ENCODE data around the gene SETBP1.

The SETBP1 gene

DNA sequence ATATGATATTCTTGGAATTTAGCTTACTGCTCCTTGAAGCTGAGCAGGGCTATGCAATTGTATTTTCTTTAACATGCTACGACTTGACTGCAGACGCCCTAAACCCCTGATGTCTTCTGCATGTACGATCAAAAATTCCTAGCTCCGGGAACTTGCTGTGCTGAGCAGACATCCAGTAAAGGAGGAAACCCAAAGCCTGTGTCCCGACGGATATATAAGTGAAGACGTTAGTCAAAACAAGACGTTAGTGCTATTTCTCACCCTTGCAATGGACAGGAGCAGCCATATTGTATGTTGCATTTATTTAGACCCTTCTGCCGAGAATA is 51.5 kb downstream of the SETBP1 start:
- no peak for DNase-seq (ENCODE audit: low spot score)
- in situ Hi-C loops (cut with MboI; ENCODE audit: low sequenced_read_pairs, unreplicated experiment): no loop called here
- TF ChIP-seq, protein P1, sequence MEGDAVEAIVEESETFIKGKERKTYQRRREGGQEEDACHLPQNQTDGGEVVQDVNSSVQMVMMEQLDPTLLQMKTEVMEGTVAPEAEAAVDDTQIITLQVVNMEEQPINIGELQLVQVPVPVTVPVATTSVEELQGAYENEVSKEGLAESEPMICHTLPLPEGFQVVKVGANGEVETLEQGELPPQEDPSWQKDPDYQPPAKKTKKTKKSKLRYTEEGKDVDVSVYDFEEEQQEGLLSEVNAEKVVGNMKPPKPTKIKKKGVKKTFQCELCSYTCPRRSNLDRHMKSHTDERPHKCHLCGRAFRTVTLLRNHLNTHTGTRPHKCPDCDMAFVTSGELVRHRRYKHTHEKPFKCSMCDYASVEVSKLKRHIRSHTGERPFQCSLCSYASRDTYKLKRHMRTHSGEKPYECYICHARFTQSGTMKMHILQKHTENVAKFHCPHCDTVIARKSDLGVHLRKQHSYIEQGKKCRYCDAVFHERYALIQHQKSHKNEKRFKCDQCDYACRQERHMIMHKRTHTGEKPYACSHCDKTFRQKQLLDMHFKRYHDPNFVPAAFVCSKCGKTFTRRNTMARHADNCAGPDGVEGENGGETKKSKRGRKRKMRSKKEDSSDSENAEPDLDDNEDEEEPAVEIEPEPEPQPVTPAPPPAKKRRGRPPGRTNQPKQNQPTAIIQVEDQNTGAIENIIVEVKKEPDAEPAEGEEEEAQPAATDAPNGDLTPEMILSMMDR (IDR thresholded peaks at IDR 0.05; ENCODE audit: borderline replicate concordance, control extremely low read depth, extremely low read depth, insufficient read depth, missing control alignments): no peak

DNA sequence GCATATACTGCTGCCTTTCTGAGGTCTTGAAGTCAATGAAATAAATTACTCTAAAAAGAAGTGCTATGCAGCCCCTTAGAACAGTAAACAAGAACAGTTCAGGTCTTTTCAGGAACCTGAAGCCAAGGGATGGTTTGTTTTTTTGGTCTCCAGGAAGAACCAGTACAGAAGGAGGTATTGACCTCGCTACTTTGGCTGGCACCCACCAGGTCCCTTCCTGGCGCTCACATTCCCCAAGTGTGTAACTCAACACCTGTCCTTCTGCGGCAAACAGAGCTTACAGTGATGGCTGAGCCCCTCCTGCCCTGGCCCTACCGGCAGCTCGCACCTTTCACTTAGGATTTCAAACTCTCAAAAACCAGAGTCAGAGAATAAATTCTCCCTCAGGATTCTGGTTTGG is 51.9 kb downstream of the SETBP1 start:
- DNase-seq (ENCODE audit: low spot score): no peak
- in situ Hi-C loops (cut with MboI; ENCODE audit: low sequenced_read_pairs, unreplicated experiment): no loop called here
- TF ChIP-seq, protein P1 (IDR thresholded peaks at IDR 0.05; ENCODE audit: borderline replicate concordance, control extremely low read depth, extremely low read depth, insufficient read depth, missing control alignments): no peak

DNA sequence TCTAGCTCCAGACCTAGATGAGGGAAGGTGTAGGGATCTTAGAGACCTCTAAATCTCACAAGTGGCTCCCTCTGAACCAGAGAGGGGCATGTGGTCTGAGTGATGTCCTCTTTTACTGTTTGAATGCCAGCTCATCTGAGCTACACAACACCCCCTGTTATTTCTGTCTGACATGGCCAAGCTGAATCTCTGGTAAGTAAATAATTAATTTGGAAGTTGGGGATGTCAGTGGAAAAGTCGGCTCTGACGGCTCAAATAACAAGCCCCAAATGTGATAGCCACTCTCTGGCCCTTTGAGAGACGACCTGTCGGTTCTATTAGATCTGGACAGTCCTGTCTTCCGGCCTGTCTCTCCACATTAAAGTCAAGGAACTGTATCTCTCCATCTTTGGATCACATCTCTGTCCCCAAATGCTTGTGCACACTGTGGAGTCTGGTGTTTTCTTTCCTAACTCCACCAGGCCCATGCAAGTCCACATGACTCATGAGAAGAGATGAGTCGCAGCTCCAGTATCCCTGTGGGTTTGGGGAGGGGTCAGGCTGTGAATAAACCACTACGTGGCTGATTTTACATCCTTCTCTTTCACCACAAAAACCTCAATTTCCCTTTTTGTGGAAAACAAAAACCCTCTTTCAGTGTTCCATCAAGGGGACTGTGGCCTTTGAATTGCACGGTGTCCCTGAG is 52.5 kb downstream of the SETBP1 start:
- TF ChIP-seq, protein P1 (IDR thresholded peaks at IDR 0.05; ENCODE audit: borderline replicate concordance, control extremely low read depth, extremely low read depth, insufficient read depth, missing control alignments): no peak
- in situ Hi-C loops (cut with MboI; ENCODE audit: low sequenced_read_pairs, unreplicated experiment): no loop called here
- no peak for DNase-seq (ENCODE audit: low spot score)

DNA sequence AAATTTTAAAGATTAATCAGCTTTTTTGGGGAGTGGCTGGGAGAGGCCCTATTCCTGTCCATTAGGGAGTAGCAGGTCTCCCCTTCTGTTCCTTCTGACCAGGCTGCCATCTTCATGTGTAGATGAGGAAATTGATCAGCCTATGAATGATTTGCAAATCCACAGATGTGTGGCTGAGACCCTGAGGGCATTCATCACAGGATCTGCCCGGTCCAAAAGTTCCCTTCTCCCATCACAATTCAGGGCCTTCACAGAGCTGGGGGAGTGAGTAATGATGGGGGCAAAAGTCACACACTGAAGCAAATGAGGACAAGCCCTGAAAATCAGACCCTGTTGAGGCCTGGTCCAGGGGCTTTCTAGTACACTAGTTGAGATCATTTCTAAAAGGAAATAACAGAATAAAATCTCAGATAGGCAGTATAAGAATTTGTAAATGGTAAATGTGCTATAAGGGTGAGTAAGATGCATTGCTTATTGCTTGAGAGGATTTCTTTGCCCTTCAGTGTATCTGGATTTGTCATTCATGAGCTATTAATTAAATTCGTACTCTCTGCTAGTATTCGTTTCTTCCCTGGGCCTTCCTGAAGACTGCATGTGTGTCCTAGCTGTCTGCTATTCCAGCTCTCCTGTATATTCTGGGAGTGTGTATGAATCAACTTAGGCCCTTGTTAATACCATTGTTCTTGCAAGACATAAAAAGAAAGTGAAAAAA is 53.2 kb downstream of the SETBP1 start:
- TF ChIP-seq, protein P1 (IDR thresholded peaks at IDR 0.05; ENCODE audit: borderline replicate concordance, control extremely low read depth, extremely low read depth, insufficient read depth, missing control alignments): no peak
- in situ Hi-C loops (cut with MboI; ENCODE audit: low sequenced_read_pairs, unreplicated experiment): no loop called here
- DNase-seq (ENCODE audit: low spot score): no peak

DNA sequence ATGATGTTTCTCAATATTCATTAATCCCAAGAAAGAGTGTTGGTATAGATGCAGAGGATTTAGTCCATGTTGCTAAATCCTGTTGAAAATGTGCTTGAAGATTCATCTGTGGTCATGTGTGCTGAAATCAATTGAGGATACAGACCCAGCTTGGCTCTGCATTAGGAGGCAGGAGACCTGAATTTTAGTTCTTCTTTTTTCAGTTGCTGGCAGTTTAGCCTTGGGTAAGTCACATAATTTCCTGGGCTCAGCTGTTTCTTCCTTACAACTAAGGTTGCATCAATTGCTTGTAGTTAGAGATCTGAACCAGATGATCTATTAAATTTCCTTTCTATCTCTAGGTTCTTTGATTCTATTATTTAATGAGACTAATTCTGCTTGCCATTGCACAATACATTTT is 54.4 kb downstream of the SETBP1 start:
- in situ Hi-C loops (cut with MboI; ENCODE audit: low sequenced_read_pairs, unreplicated experiment): no loop called here
- no peak for DNase-seq (ENCODE audit: low spot score)
- TF ChIP-seq, protein P1 (IDR thresholded peaks at IDR 0.05; ENCODE audit: borderline replicate concordance, control extremely low read depth, extremely low read depth, insufficient read depth, missing control alignments): no peak

DNA sequence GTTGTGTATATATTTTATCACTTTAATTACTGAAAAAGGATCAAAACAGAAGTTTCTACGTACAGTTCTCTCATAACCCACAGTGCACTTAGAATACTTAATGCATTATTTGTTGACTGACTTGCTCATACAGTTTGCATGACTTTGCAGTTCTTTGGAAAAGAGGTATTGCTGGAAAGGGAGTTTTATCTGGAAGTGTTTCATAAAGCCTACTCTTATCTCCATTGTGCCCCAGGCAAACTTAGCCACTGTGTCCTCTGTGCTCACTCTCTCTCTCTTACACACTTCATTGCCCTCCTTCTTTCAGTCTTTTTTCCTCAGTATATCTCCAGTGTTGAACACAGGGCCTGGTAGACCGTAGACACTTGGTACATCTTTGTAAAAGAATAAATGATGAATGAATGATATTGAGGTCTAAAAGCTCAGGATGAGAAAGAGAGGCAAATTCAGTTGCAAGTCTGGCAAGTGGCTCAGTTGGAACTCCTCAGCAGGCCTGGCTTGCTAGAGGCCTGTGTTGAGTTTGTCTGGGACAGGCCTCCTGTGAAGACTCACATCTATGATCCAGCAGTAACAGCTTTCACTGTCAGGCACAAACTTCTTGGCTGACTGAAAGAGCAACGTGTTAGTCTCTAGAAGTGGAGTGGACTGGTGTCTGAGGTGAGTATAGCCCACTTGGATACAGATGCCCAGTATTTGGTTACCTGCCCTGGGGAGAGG is 56.1 kb downstream of the SETBP1 start:
- in situ Hi-C loops (cut with MboI; ENCODE audit: low sequenced_read_pairs, unreplicated experiment): no loop called here
- TF ChIP-seq, protein P1 (IDR thresholded peaks at IDR 0.05; ENCODE audit: borderline replicate concordance, control extremely low read depth, extremely low read depth, insufficient read depth, missing control alignments): no peak
- DNase-seq (ENCODE audit: low spot score): no peak

Data from GM13976 (cell line).